Measurements from ENCODE around the gene TGFBR3.

TGFBR3 gene

DNA sequence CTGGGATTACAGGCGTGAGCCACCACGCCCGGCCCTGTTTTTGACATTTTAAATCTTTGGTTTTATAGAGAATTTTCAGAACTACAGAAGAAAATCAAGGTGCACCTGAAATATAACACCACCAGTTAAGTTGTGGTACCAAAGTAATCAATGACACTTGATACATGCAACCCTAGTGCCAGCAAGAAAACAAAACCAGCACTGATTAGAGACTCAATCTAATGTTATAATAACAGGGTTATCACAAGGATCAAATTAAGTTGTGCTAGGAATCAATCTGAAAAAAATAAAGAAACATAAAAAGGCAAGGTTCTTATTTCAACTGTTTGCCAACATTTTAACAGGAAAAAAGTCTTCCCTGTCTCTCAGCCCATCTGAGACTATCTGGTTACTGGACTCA, 23.8 kb downstream of the TGFBR3 start:
- TF ChIP-seq TAF1 (IDR thresholded peaks at IDR 0.05; ENCODE audit: borderline replicate concordance, insufficient read depth, low read length) (no peak), FOXP2 (optimal IDR thresholded peaks at IDR 0.05; ENCODE audit: borderline replicate concordance, extremely low read depth, extremely low read length, insufficient read depth) (no peak), POLR2AphosphoS5 (IDR thresholded peaks at IDR 0.05; ENCODE audit: low read depth, low read length) (no peak), SIN3A (IDR thresholded peaks at IDR 0.05; ENCODE audit: borderline replicate concordance, insufficient read depth, low read length) (no peak)
- TF ChIP-seq, protein P1, sequence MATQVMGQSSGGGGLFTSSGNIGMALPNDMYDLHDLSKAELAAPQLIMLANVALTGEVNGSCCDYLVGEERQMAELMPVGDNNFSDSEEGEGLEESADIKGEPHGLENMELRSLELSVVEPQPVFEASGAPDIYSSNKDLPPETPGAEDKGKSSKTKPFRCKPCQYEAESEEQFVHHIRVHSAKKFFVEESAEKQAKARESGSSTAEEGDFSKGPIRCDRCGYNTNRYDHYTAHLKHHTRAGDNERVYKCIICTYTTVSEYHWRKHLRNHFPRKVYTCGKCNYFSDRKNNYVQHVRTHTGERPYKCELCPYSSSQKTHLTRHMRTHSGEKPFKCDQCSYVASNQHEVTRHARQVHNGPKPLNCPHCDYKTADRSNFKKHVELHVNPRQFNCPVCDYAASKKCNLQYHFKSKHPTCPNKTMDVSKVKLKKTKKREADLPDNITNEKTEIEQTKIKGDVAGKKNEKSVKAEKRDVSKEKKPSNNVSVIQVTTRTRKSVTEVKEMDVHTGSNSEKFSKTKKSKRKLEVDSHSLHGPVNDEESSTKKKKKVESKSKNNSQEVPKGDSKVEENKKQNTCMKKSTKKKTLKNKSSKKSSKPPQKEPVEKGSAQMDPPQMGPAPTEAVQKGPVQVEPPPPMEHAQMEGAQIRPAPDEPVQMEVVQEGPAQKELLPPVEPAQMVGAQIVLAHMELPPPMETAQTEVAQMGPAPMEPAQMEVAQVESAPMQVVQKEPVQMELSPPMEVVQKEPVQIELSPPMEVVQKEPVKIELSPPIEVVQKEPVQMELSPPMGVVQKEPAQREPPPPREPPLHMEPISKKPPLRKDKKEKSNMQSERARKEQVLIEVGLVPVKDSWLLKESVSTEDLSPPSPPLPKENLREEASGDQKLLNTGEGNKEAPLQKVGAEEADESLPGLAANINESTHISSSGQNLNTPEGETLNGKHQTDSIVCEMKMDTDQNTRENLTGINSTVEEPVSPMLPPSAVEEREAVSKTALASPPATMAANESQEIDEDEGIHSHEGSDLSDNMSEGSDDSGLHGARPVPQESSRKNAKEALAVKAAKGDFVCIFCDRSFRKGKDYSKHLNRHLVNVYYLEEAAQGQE (IDR thresholded peaks at IDR 0.05; ENCODE audit: insufficient read depth in 1 of 2, low read depth in 2 of 2, low read length in 2 of 2) = no peak

DNA sequence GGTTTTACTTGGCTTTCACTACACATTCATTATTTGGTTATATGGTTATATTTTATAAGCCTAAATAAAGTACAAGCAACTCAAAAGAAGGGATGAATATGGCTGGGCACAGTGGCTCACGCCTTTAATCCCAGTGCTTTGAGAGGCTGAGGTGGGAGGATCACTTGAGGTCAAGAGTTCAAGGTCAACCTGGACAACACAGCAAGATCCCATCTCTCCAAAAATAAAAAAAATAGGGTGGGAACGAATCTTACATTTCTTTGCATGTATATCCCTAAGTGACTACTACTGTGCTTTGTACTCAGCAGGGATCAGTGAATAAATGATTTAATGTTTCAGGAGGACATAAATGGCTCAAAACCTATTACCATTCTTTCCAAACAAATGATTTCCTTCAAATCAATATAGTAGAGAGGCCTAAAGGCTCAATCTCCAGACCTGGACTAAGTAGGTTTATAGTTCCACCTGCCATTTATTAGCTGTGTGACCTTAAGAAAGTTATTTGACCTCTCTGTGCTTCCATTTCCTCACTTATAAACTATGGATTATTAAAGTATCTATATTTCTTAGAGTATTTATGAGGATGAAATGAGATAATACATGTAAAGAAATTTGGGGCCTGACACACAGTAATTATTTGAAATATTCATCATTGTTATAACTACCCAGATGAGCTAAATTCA, 28.3 kb downstream of the TGFBR3 start:
- TF ChIP-seq SIN3A (IDR thresholded peaks at IDR 0.05; ENCODE audit: borderline replicate concordance, insufficient read depth, low read length) (no peak), TAF1 (IDR thresholded peaks at IDR 0.05; ENCODE audit: borderline replicate concordance, insufficient read depth, low read length) (no peak), FOXP2 (optimal IDR thresholded peaks at IDR 0.05; ENCODE audit: borderline replicate concordance, extremely low read depth, extremely low read length, insufficient read depth) (no peak), POLR2AphosphoS5 (IDR thresholded peaks at IDR 0.05; ENCODE audit: low read depth, low read length) (no peak)
- TF ChIP-seq, protein P1 (IDR thresholded peaks at IDR 0.05; ENCODE audit: insufficient read depth in 1 of 2, low read depth in 2 of 2, low read length in 2 of 2) = no peak

DNA sequence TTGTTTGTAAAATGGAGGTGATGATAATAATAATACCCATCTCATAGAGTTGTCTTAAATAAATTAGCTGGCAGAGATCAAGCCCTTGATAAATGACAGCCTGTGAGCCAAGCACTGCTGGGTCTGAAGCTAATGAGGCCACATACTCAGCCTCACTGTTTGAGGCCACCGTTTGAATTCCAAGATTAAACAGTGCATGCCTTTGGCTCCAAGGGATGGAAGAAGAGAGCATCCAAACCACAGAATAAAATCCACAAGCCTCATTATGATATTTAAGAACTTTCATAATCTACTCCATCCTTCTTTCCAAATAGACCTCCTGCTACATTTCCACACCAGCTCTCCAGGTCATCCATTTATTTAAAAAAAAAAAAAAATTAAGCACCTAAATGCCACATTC, 29.0 kb downstream of the TGFBR3 start:
- no peak for TF ChIP-seq TAF1 (IDR thresholded peaks at IDR 0.05; ENCODE audit: borderline replicate concordance, insufficient read depth, low read length)
- TF ChIP-seq FOXP2 (optimal IDR thresholded peaks at IDR 0.05; ENCODE audit: borderline replicate concordance, extremely low read depth, extremely low read length, insufficient read depth) = no peak
- TF ChIP-seq SIN3A (IDR thresholded peaks at IDR 0.05; ENCODE audit: borderline replicate concordance, insufficient read depth, low read length) = no peak
- TF ChIP-seq, protein P1 (IDR thresholded peaks at IDR 0.05; ENCODE audit: insufficient read depth in 1 of 2, low read depth in 2 of 2, low read length in 2 of 2) = no peak
- TF ChIP-seq POLR2AphosphoS5 (IDR thresholded peaks at IDR 0.05; ENCODE audit: low read depth, low read length) = no peak

DNA sequence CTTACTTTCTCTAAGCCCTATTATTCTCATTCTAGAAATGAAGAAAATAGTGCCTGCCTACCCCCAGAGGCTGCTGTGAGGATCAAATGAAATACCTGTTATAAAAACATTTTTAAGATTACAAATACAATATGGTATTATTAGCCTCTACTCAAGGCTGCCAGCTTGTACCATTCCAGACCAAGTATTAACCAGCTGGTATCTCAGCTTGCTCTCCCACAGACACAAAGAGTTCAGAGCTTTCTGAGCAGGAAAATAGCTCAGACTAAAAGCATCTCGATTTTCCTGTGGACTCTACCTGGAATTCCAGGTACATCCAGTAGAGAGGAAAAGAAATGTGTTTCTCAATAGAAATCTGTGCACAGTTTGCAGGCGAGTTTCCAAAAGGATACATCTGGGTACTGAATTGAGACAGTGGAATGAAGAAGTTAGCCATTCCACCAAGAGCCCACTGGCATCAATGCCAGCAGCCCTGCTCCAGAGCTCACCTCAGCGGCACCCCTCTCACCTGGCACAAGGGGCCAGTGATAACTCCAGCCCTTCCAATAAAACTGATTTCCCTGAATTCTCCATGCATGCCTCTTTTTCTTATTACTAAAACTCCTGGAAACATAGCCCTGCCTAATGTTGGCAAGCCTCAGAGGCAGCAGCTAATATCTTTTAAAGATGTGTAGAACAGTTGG, 31.0 kb downstream of the TGFBR3 start:
- TF ChIP-seq, protein P1 (IDR thresholded peaks at IDR 0.05; ENCODE audit: insufficient read depth in 1 of 2, low read depth in 2 of 2, low read length in 2 of 2) = no peak
- TF ChIP-seq FOXP2 (optimal IDR thresholded peaks at IDR 0.05; ENCODE audit: borderline replicate concordance, extremely low read depth, extremely low read length, insufficient read depth) = no peak
- TF ChIP-seq POLR2AphosphoS5 (IDR thresholded peaks at IDR 0.05; ENCODE audit: low read depth, low read length) = no peak
- no peak for TF ChIP-seq SIN3A (IDR thresholded peaks at IDR 0.05; ENCODE audit: borderline replicate concordance, insufficient read depth, low read length)
- no peak for TF ChIP-seq TAF1 (IDR thresholded peaks at IDR 0.05; ENCODE audit: borderline replicate concordance, insufficient read depth, low read length)
